NCI-H1105 (cell line): ENCODE data around the gene AGT.
"Not testable (repeated sequence)": the region's sequence is repeated elsewhere in the genome, so short reads cannot be mapped to it uniquely, and the experiment has no call there.

Experiments used
- DNase-seq: peaks from one replicate; lab custom pipeline; 2025; lab: John Stamatoyannopoulos, UW

The AGT gene

DNA sequence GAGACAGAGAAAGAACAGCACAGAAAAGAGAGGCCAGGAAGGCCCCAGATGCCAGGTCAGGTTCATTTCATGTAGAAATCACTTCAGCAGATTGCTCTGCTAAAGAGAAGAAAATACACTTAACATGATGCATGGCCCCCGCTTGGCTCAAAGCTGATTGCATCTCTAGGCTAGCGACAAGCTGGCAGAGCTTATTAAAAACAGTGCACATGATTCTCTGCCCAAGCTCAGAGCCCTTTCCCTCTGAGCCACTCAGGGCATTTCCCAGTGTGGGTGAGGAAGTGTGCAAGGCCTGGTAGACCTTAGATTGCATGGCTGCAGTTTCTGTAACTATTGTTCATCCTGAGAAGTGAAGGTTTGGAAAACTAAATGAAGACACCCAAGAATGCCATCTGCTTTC lies 30.0 kb upstream of the AGT start:
- DNase-seq, result no peak

DNA sequence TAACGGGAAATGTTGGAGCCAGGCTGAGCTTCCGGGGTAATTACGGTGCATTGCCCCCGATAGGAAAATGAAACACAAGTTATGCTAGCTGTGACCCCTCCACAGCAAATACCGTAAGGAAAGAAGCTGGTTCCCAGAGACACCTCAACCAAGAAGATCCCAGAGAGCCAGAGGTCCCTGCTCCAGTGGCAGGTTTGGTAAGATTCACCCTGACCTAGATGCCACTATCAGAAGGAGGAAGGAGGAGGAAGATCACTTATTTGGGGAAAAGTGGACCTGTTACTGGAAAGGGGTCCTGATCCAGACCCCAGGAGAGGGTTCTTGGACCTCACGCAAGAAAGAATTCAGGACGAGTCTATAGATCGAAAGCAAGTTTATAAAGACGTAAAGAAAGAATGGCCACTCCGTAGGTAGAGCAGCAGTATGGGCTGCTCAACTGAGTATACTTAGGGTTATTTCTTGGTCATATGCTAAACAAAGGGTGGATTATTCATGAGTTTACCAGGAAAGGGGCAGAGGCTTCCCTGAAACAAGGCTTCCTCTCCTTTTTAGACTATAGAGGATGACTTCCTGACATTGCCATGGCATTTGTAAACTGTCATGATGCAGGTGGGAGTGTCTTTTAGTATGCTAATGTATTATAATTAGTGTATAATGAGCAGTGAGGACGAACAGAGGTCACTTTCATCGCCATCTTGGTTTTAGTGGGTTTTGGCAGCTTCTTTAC lies 25.8 kb upstream of the AGT start:
- DNase-seq, result no peak

DNA sequence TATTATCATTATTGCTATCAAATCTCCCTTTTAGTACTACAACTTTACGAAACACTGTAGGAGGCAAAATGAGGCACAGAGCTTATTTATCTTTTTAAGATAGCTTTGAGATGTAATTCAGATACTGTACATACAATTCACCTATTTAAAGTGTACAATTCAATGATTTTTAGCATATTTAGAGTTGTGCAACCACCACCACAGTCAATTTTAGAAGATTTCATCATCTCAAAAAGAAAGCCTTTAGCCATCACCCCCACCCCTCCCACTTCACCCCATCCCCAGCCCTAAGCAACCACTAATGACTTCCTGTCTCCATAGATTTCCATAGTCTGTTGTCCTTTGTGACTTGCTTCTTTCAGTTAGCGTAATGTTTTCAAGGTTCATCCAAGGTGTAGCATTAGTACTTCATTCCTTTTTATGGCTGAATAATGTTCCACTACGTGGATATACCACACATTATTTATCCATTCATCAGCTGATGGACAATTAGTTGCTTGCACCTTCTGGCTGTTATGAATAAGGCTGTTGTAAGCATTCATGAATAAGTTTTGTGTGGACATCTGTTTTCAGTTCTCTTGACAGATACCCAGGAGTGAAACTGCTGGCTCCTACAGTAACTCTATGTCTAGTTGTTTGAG lies 23.8 kb upstream of the AGT start:
- DNase-seq, result no peak

DNA sequence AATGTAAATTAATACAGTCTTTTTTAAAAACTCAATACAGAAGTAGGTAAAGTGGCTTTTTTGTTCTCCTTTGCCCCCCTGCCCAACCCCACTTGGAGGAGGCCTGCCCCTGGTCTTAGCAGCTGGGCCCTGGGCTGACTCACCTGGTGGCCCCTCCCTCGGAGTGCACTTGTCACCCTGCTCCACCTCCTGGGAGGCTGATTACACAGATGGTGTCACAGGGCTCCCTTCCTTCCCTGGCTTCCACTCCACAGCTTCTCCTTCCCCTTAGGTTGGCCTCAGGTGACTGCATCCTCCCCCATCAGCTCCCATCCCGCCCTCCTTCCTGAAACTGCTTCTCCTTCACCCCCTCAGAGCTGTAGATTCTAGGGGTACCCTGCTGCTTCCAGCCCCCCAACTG lies 21.5 kb upstream of the AGT start:
- no peak for DNase-seq

DNA sequence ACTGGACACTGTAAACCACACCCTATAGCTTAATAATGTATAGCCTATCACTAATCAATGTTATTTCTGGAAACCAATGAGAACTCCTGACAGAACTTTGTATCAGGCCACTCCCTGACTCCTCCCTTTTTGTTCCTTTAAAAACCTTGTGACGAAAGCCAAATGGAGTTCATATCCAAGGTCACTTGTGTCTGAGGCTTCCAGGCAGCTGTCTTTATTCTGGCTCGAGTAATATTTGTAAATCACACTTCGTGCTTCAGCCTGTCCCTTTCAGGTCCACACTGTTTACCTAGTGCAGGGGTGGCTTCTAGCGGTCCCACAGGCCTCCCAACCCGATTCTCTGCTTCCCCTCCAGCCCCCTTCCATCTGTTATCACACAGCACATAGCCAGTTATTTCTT lies 17.1 kb upstream of the AGT start:
- DNase-seq, result no peak

DNA sequence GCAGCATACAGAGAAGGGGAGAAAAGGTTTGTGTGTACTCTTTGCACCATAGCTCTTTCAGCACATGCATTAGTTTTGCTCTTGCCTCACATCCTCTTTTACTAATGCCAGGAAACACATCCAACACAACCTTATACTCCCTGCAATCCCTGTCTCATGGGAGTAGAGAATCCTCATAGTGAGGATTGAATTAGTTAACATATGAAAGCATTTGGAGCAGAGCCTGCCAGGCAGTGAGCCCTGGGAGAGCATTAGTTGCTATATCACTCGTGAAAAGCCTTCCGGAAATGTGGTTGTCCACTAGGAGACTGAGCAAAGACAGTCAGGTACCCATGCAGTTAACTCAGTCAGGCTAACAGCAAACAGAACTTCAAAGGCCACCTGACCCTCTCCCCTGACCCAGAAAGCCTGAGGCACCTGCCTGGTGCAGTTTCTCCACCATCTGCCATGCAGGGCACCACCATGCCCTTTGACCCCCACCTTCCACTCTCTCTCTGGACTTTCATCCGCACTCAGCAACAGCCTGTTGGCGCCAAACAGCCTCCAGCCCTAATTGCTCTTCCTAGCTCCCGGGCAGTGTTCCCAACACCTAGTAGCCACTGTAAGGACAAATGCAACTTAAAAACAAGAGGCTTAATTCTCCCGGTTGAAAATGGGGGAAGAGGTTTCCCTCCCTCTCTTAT lies 14.9 kb upstream of the AGT start:
- no peak for DNase-seq

- no peak for DNase-seq
Observed at GRCh38 chr1:230725256-230726012, 11.5 kb upstream of the AGT start.

DNA sequence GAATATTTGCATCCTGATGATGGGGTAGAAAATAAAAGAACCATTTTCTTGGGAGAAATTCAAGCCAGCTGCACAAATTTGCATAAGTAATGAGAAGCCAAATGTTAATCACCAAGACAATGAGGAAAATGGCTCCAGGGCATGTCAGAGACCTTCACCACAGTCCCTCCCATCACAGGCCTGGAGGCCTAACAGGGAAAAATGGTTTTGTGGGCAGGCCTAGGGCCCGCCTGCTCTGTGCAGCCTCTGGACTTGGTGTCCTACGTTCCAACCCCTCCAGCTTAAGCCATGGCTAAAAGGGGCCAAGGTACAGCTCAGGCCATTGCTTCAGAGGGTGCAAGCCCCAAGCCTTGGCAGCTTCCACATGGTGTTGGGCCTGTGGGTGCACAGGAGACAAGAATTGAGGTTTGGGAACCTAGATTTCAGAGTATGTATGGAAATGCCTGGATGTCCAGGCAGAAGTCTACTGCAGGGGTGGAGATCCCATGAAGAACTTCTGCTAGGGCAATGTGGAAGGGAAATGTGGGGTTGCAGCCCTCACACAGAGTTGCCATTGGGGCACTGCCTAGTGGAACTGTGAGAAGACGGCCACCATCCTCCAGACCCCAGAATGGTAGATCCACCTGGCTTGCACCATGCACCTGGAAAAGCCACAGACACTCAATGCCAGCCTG lies 8.1 kb upstream of the AGT start:
- DNase-seq, result not testable (repeated sequence)

DNA sequence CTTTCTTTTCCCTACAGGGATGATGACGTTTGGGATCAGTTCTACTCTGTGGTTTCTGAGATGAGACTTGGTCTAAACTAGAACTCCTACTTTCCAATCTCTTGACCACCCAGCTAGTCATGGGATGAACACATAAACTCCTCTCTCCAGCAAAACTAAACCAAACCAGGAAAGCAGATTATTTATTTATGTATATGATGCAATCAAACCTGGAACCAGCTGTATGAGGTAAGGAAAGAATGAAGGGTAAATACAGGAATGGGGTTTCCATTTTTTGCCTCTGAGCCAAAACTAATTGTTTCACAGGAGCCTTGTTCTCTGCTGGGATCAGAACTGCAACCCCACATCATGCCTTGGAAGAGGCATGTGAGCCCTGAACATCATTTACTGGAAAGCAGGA lies 3.3 kb upstream of the AGT start:
- DNase-seq, result no peak

DNA sequence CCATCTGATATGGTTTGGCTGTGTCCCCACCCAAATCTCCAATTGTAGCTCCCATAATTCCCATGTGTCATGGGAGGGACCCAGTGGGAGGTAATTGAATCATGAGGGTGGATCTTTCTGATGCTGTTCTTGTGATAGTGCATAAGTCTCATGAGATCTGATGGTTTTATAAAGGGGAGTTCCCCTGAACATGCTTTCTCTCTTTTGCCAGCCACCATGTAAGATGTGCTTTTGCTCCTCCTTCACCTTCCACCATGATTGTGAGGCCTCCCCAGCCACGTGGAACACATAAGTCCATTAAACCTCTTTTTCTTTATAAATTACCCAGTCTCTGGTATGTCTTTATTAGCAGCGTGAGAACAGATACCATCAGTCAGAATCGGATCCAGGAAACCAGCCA lies 2.5 kb upstream of the AGT start:
- not testable (repeated sequence) for DNase-seq

- no peak for DNase-seq
Observed at GRCh38 chr1:230715510-230715909, 1.6 kb upstream of the AGT start.

GRCh38 chr1:230713547-230713914 lies 391 bp downstream of the AGT start:
- DNase-seq, result no peak

- no peak for DNase-seq
Observed at GRCh38 chr1:230713138-230713537, 784 bp downstream of the AGT start.

DNA sequence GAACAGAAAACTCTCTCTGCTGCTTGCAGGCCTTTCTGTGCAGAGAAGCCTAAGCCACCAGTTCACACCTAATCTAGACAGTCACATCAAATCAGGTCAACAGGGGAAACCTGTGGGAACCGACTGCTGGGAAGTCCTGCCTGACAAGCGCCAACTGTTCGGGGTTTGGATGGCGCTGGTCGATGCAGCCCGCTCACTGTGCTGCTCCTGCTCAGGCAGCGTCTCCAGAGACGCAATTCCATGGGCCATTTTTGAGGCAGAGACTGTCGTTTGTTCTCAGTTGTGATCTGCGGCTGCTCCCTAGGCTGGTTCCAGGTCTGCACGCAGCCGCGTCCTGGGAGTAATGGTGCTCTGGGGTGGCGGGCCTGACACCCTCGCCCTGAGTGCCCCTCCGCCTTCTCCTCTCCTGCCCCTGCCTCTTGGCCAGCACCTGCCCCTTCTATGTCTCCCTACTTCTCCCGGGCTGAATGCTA lies 1.4 kb downstream of the AGT start:
- DNase-seq, result no peak

- DNase-seq, result no peak
Observed at GRCh38 chr1:230711245-230711644, 2.7 kb downstream of the AGT start.

DNA sequence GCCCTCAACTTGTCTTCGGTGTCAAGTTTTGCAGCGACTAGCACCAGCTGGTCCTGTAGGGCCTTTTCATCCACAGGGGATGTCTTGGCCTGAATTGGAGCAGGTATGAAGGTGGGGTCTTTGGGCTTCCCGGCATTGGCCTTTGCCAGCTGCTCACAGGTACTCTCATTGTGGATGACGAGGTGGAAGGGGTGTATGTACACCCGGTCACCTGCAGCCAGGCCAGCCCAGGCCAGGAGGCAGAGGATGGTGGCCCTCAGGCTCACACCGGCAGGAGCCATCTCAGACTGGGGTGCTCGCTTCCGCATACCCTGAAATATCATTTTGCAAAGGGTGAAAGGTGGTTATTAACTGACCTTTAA lies 3.4 kb downstream of the AGT start:
- DNase-seq, result no peak

DNA sequence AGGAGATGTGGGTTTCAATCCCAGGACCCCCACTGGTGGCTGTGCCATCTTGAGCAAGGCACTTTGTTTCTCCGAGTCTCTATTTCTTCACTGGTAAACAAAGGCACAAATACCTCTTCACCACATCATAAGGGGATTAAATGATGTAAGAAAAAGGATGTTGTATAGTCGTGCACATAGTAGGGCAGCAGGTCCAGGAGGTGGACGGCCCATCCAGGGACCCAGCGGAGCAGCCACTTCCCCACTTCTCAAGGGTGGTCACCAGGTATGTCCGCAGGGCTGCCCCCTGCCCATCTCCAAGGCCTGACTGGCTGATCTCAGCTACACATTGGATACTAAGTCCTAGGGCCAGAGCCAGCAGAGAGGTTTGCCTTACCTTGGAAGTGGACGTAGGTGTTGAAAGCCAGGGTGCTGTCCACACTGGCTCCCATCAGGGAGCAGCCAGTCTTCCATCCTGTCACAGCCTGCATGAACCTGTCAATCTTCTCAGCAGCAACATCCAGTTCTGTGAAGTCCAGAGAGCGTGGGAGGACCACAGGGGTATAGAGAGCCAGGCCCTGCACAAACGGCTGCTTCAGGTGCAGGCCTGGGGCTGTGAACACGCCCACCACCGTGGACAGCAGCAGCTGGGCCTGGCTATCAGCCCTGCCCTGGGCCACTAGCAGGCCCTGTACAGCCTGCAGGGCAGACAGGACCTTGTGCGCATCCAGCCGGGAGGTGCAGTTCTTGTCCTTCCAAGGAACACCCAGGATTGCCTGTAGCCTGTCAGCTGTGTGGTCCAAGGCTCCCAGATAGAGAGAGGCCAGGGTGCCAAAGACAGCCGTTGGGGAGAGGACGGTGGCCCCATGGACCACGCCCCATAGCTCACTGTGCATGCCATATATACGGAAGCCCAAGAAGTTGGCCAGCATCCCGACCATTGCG lies 4.0 kb downstream of the AGT start:
- no peak for DNase-seq

DNA sequence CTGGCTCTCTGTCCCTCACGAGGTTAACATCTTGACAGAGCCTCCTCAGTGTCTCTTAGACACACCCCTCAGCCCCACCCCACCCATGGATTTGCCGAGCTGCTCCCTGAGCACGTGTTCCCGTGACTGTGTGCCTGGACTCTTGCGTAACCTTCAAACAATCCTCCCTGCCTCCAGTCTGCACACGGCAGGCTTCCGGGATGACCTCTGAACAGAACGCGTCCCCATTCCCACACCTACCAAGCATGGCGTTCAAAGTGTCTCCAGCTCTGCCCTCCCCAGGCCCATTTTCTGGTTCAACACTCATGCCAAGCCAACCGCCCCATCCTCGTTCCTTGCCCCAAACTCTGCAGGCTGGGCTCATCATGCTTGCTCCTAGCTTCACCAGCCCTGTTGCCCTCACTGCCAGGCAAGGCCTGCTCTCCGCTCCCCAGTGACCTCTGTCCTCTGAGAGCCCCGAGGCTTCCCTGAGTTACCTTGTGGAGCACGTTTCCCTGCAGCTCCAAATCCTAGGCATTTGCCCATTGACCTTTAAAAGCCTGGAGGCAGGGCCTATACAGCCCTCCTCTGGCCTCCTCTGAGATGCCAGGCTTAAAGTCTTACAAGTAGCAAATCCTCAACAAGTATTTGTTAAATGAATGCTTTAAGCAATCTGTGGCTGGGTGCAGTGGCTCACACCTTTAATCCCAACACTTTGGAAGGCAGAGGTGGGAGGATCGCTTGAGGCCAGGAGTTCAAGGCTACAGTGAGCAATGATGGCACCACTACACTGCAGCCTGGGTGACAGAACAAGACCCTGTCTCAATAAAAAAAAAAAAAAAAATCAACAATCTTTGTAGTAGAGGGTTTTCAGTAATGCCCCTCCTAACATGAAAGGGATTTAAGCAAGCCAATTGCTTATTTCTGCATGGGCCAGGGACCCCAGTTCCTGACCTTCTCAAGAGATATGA lies 5.0 kb downstream of the AGT start:
- DNase-seq, result no peak

DNA sequence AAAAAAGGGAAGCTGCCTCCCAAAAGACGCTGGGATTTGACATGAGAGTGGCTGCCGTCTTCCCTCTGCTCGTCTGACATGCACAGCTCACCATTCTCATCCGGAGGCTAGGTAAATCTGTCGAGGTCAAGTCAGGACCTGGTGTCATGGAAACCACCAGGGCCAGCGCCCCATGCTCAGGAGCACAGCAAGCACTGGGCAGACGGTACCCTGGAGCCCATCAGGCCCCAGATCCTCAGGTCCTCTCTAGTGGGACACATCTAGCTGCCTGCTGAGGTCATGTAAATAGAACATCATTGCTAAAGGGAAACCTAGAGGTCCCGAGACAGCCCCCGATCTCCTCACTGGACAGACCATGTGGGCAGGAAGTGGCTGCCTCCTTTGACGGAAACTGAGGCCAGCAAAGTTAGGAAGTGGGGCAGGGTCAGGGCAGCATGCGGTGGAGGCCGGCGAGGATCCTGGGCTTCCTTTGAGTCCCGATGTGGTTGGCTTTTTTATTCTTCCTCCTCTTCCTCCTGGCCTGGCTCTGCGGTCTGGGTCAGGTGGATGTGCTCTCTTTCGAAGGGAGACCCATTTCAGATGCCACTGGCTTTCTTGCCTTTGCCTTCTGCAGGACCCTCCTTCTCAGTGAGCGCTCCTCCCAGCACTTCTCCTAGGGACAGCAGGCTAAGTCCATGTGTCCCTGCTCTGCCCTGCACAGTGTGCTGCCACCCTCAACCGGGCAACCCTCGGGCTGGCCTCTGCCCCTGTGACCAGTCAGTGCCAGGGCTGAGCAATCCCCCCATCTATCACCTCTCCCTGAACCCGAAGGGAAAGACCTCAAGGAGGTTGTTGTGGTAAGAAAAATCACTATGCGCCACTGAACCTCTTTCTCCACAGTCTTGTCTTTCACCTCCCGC lies 5.9 kb downstream of the AGT start:
- no peak for DNase-seq
